SK-N-SH (cell line): ENCODE measurements around the gene AFAP1L2. TPM values are rescaled to one million over a fixed set of nuclear protein-coding genes. Genes with fewer than 3 reads are reported as not detected.

Source experiments
- CTCF ChIA-PET: fragments of 300-600, 350-600 bp; formaldehyde crosslinking; extraction: SDS; loops from one replicate; lab custom pipeline; 2021; lab: Yijun Ruan, JAX
- POLR2A ChIA-PET: fragments of 350-600 bp; sonication (Branson Sonifier 250); formaldehyde crosslinking; extraction: SDS; loops from one replicate; lab custom pipeline; 2020; ENCODE audit warnings: antibody characterized with exemption, inconsistent platforms; lab: Yijun Ruan, JAX
- DNase-seq: peaks from one replicate; pipeline ENCODE4 v3.0.0; 2012
- H2AFZ ChIP-seq: fragments of 200-600 bp; sonication (generic); 2 replicates; pipeline ENCODE4 v1.8.1; 2016; ENCODE audit warnings: antibody characterized with exemption, mild to moderate bottlenecking, low read depth
- H3F3A ChIP-seq: fragments of 200-600 bp; sonication (generic); replicated peaks from 2 replicates; pipeline ENCODE3; 2016; ENCODE audit warnings: antibody characterized with exemption, mild to moderate bottlenecking; ENCODE audit not compliant: insufficient read depth
- H3K27ac ChIP-seq, 2 experiments: fragments of 200-500 bp in 1 of 2; fragments of 200-600 bp in 1 of 2; sonication (Bioruptor generic) in 1 of 2; sonication (generic), shearing (Covaris generic) in 1 of 2; 2 replicates each; pipeline versions ENCODE4 v1.5.1 to v1.6.1; 2014 to 2016; ENCODE audit warnings: low read depth in 2 of 2, inconsistent platforms in 1 of 2, low read length in 1 of 2, mild to moderate bottlenecking in 1 of 2, mixed read lengths in 1 of 2
- H3K27me3 ChIP-seq: fragments of 200-600 bp; sonication (generic), shearing (Covaris generic); 2 replicates; pipeline ENCODE4 v1.6.1; 2016; ENCODE audit warnings: mixed run types; ENCODE audit not compliant: insufficient read depth
- H3K36me3 ChIP-seq, 2 experiments: fragments of 200-500 bp in 1 of 2; fragments of 200-600 bp in 1 of 2; sonication (Bioruptor generic) in 1 of 2; sonication (generic) in 1 of 2; replicated peaks in 1 of 2; 2 replicates each; pipeline versions ENCODE3 to v1.5.1; 2014 to 2016; ENCODE audit warnings: low read length in 1 of 2, mild to moderate bottlenecking in 1 of 2; ENCODE audit not compliant: insufficient read depth in 2 of 2, control insufficient read depth in 1 of 2
- H3K4me1 ChIP-seq, 2 experiments: fragments of 200-500 bp in 1 of 2; fragments of 200-600 bp in 1 of 2; sonication (Bioruptor generic) in 1 of 2; sonication (generic), shearing (Covaris generic) in 1 of 2; 2 replicates each; pipeline versions ENCODE4 v1.5.1 to v1.6.1; 2014 to 2016; ENCODE audit warnings: low read depth in 1 of 2, low read length in 1 of 2, mixed run types in 1 of 2; ENCODE audit not compliant: insufficient read depth in 2 of 2, control insufficient read depth in 1 of 2
- H3K4me2 ChIP-seq: fragments of 200-600 bp; sonication (generic), shearing (Covaris generic); 2 replicates; pipeline ENCODE4 v1.6.1; 2017; ENCODE audit warnings: mixed run types
- H3K4me3 ChIP-seq, 2 experiments: fragments of 200-500 bp in 1 of 2; fragments of 200-600 bp in 1 of 2; sonication (Bioruptor generic) in 1 of 2; sonication (generic), shearing (Covaris generic) in 1 of 2; 2 replicates each; pipeline versions ENCODE4 v1.5.1 to v1.8.1; 2014 to 2016; ENCODE audit warnings: low read depth in 2 of 2, inconsistent platforms in 1 of 2, low read length in 1 of 2, mild to moderate bottlenecking in 1 of 2, mixed read lengths in 1 of 2, moderate library complexity in 1 of 2
- H3K79me2 ChIP-seq: fragments of 200-600 bp; sonication (generic); 2 replicates; pipeline ENCODE4 v1.8.1; 2017; ENCODE audit warnings: mild to moderate bottlenecking; ENCODE audit not compliant: insufficient read depth
- H3K9ac ChIP-seq: fragments of 200-600 bp; sonication (generic); 2 replicates; pipeline ENCODE4 v1.6.1; 2017; ENCODE audit warnings: mixed run types
- H3K9me2 ChIP-seq: fragments of 200-600 bp; sonication (generic); 2 replicates; pipeline ENCODE4 v1.6.1; 2017; ENCODE audit warnings: mixed run types
- H3K9me3 ChIP-seq: fragments of 200-600 bp; sonication (generic); 2 replicates; pipeline ENCODE4 v1.6.1; 2017; ENCODE audit warnings: mixed run types, mild to moderate bottlenecking, moderate library complexity
- H4K20me1 ChIP-seq: fragments of 200-600 bp; sonication (generic); 2 replicates; pipeline ENCODE4 v1.6.1; 2017; ENCODE audit warnings: mild to moderate bottlenecking, mixed run types; ENCODE audit not compliant: insufficient read depth
- ELF1 ChIP-seq: IDR thresholded peaks from 2 replicates; pipeline ENCODE4 v1.4.0; 2012
- FOXM1 ChIP-seq: IDR thresholded peaks from 2 replicates; pipeline ENCODE4 v1.4.0; 2012; ENCODE audit warnings: low read depth, mild to moderate bottlenecking
- GATA2 ChIP-seq: sonication (generic); formaldehyde crosslinking; IDR thresholded peaks from 2 replicates; pipeline ENCODE4 v1.5.0; 2020; ENCODE audit warnings: mild to moderate bottlenecking, missing genetic modification reagents
- NRF1 ChIP-seq: IDR thresholded peaks from 2 replicates; pipeline ENCODE4 v1.6.1; 2012; ENCODE audit warnings: low read depth, mild to moderate bottlenecking, low read length
- POLR2AphosphoS5 ChIP-seq: IDR thresholded peaks from 2 replicates; pipeline ENCODE4 v1.6.1; 2012; ENCODE audit warnings: low read depth, low read length
- RCOR1 ChIP-seq: fragments of 150-350 bp; IDR thresholded peaks from 2 replicates; pipeline ENCODE4 v1.6.1; 2017; ENCODE audit warnings: antibody characterized with exemption, low read length
- RXRA ChIP-seq: IDR thresholded peaks from 2 replicates; pipeline ENCODE4 v1.4.0; 2012; ENCODE audit warnings: low read depth, mild to moderate bottlenecking, borderline replicate concordance
- TAF1 ChIP-seq: IDR thresholded peaks from 2 replicates; pipeline ENCODE4 v1.6.1; 2012; ENCODE audit warnings: low read depth, mild to moderate bottlenecking, low read length, moderate library complexity, borderline replicate concordance
- WGBS: methylation state at CpG from one replicate; pipeline ENCODE4 v1.1.6; 2017; ENCODE audit warnings: low lambda C conversion rate; 5-methylcytosine and 5-hydroxymethylcytosine counted together
- polyA plus RNA-seq, 3 experiments: library from polyadenylated mRNA; depleted of rRNA; stranded (reverse); fragments of >200 nt; gene quantifications; 2 replicates each; pipeline ENCODE4 v1.2.3, GENCODE V29; 2012
- TF ChIP-seq, protein P1 (sequence below): fragments of 150-350 bp; IDR thresholded peaks from 2 replicates; pipeline ENCODE4 v1.6.1; 2016; ENCODE audit warnings: mild to moderate bottlenecking, low read depth, low read length
- TF ChIP-seq, protein P2 (sequence below): IDR thresholded peaks from 2 replicates; pipeline ENCODE4 v1.4.0; 2012; ENCODE audit warnings: low read depth, borderline replicate concordance
- TF ChIP-seq, protein P3 (sequence below): IDR thresholded peaks from 2 replicates; pipeline ENCODE4 v1.6.1; 2012; ENCODE audit warnings: mild to moderate bottlenecking, low read depth, low read length, moderate library complexity

The AFAP1L2 gene
- polyA plus RNA-seq, 1 of the 3 experiments (the other 2 are of a cell fraction), result 0.54 TPM

DNA sequence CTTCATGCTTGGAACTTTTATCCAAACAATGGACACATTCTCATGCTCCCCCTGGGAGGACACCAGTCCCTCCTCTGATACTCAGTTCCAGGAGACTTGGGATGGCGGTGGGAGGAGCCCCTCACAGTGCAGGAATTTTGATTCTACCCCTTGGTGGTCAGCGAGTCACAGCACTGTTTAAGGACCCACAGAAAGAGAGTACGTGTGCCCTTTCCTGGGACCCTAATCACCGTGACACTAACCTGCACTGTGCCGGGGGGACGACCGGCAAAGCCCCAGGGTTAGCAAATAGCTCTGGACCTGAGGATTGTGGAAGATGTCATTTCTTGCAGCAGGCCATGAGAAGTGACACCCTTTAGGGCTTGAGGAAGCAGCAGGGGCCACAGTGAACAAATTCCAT, 10.4 kb downstream of the AFAP1L2 start (continued):
- TF ChIP-seq TAF1, result no peak
- TF ChIP-seq, all 33 proteins: peak for 0

DNA sequence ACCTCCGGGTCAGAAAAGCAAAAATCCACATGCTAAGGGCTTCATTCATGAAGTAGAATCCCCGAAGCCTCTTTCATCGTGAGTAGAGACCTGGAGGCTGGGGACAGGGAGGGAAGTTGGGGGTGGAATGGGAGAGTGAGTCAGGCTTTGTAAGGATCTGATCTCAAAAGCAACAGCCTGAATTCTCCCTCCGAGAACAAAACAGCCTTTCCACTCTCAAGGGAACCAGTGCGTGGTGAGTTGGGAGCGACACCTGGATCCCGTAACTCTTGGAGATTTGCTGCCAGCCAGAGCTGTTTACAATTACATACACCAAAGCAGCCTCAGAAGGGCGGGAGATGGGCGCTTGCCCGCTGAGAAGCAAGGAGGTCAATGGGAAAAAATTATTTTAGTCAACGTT, 10.8 kb downstream of the AFAP1L2 start:
- no peak for DNase-seq
- WGBS, result 77% methylated on average over 10 of the region's 11 CpGs
- no peak overlapping the region for H3K4me3 ChIP-seq
- no peaks in the 10 kb centered on the region; a peak in 1 of 4 replicates for H3K4me1 ChIP-seq
- H3K27me3 ChIP-seq, result peaks cover 20% of the 10 kb centered on the region; the same call in 1 of the 2 replicates
- no peaks in the 10 kb centered on the region for H3K9me3 ChIP-seq
- no peak overlapping the region for H3K27ac ChIP-seq
- H3K36me3 ChIP-seq, result no peaks in the 10 kb centered on the region
- ChIA-PET POLR2A (no interaction called here), CTCF (no interaction called here)
- no peaks in the 10 kb centered on the region for H3F3A ChIP-seq
- no peaks in the 10 kb centered on the region for H4K20me1 ChIP-seq
- H3K79me2 ChIP-seq, result no peaks in the 10 kb centered on the region
- no peak overlapping the region for H3K4me2 ChIP-seq
- H3K9me2 ChIP-seq, result no peaks in the 10 kb centered on the region
- no peak overlapping the region for H3K9ac ChIP-seq
- TF ChIP-seq POLR2AphosphoS5, result no peak
- TF ChIP-seq RXRA, result no peak
- no peak for TF ChIP-seq GATA2 (CRISPR knock-in tag)
- no peak for TF ChIP-seq ELF1
- TF ChIP-seq, protein P1, sequence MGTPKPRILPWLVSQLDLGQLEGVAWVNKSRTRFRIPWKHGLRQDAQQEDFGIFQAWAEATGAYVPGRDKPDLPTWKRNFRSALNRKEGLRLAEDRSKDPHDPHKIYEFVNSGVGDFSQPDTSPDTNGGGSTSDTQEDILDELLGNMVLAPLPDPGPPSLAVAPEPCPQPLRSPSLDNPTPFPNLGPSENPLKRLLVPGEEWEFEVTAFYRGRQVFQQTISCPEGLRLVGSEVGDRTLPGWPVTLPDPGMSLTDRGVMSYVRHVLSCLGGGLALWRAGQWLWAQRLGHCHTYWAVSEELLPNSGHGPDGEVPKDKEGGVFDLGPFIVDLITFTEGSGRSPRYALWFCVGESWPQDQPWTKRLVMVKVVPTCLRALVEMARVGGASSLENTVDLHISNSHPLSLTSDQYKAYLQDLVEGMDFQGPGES, result no peak
- TF ChIP-seq NRF1, result no peak
- no peak for TF ChIP-seq FOXM1
- TF ChIP-seq, protein P2, sequence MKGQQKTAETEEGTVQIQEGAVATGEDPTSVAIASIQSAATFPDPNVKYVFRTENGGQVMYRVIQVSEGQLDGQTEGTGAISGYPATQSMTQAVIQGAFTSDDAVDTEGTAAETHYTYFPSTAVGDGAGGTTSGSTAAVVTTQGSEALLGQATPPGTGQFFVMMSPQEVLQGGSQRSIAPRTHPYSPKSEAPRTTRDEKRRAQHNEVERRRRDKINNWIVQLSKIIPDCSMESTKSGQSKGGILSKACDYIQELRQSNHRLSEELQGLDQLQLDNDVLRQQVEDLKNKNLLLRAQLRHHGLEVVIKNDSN, result no peak
- no peak for TF ChIP-seq RCOR1
- TF ChIP-seq, protein P3, sequence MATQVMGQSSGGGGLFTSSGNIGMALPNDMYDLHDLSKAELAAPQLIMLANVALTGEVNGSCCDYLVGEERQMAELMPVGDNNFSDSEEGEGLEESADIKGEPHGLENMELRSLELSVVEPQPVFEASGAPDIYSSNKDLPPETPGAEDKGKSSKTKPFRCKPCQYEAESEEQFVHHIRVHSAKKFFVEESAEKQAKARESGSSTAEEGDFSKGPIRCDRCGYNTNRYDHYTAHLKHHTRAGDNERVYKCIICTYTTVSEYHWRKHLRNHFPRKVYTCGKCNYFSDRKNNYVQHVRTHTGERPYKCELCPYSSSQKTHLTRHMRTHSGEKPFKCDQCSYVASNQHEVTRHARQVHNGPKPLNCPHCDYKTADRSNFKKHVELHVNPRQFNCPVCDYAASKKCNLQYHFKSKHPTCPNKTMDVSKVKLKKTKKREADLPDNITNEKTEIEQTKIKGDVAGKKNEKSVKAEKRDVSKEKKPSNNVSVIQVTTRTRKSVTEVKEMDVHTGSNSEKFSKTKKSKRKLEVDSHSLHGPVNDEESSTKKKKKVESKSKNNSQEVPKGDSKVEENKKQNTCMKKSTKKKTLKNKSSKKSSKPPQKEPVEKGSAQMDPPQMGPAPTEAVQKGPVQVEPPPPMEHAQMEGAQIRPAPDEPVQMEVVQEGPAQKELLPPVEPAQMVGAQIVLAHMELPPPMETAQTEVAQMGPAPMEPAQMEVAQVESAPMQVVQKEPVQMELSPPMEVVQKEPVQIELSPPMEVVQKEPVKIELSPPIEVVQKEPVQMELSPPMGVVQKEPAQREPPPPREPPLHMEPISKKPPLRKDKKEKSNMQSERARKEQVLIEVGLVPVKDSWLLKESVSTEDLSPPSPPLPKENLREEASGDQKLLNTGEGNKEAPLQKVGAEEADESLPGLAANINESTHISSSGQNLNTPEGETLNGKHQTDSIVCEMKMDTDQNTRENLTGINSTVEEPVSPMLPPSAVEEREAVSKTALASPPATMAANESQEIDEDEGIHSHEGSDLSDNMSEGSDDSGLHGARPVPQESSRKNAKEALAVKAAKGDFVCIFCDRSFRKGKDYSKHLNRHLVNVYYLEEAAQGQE, result no peak
- TF ChIP-seq, all 33 proteins: peak for 0
- H2AFZ ChIP-seq, result no peak overlapping the region
